Panc1 (cell line): ENCODE results near the gene RANBP17. TPM values are rescaled to one million over a fixed set of nuclear protein-coding genes. Genes with fewer than 3 reads are reported as not detected.

Experiments used
- ATAC-seq: fragments of 200-7000 bp; cut with Tn5 transposase; 2 replicates; pipeline ENCODE4 v1.9.1; 2020; ENCODE audit warnings: mild to moderate bottlenecking, moderate library complexity
- BruUV-seq: library from RNA; stranded (reverse); fragments of 400-500 nt; replicated peaks from 2 replicates; lab custom pipeline; 2021; lab: Mats Ljungman, UMichigan
- CTCF ChIA-PET: fragments of 300-600 bp; sonication (Branson Sonifier 250); formaldehyde crosslinking; loops from one replicate; lab custom pipeline; 2022; ENCODE audit warnings: antibody characterized with exemption; lab: Charles Lee
- POLR2A ChIA-PET: fragments of 300-600 bp; sonication (Branson Sonifier 250); formaldehyde crosslinking; loops from one replicate; lab custom pipeline; 2022; ENCODE audit warnings: antibody characterized with exemption; lab: Charles Lee
- DNase-seq: peaks from one replicate; pipeline ENCODE4 v3.0.0-alpha.2; 2010; ENCODE audit warnings: low read depth, low spot score
- H3K27ac ChIP-seq: 2 replicates; pipeline ENCODE4 v1.5.1; 2011; ENCODE audit warnings: mild to moderate bottlenecking, low read length, inconsistent platforms
- H3K27me3 ChIP-seq: fragments of 200-500 bp; sonication (Bioruptor generic); 2 replicates; pipeline ENCODE4 v1.6.0; 2014; ENCODE audit warnings: low read length, inconsistent platforms; ENCODE audit not compliant: control insufficient read depth, insufficient read depth
- H3K36me3 ChIP-seq: fragments of 200-500 bp; sonication (Bioruptor generic); 2 replicates; pipeline ENCODE4 v1.5.1; 2014; ENCODE audit warnings: inconsistent platforms, mild to moderate bottlenecking, low read length, moderate library complexity; ENCODE audit not compliant: control insufficient read depth, insufficient read depth
- H3K4me1 ChIP-seq: 2 replicates; pipeline ENCODE4 v1.5.1; 2011; ENCODE audit warnings: inconsistent platforms, mild to moderate bottlenecking, low read length, moderate library complexity; ENCODE audit not compliant: control insufficient read depth, insufficient read depth
- H3K4me3 ChIP-seq, 2 experiments: 2 replicates each; pipeline ENCODE4 v1.5.1; 2011 to 2012; ENCODE audit warnings: low read depth in 2 of 2, low read length in 2 of 2, mild to moderate bottlenecking in 2 of 2, inconsistent platforms in 1 of 2, moderate library complexity in 1 of 2
- H3K9me3 ChIP-seq: fragments of 200-500 bp; sonication (Bioruptor generic); 2 replicates; pipeline ENCODE4 v1.5.1; 2014; ENCODE audit warnings: low read depth, mild to moderate bottlenecking, inconsistent platforms, low read length, moderate library complexity; ENCODE audit not compliant: control insufficient read depth, insufficient read depth
- POLR2AphosphoS5 ChIP-seq: IDR thresholded peaks from 2 replicates; pipeline ENCODE4 v1.6.1; 2012; ENCODE audit warnings: mild to moderate bottlenecking, low read depth, low read length, moderate library complexity
- REST ChIP-seq, 2 experiments: IDR thresholded peaks; 2 replicates each; pipeline ENCODE4 v1.6.1; 2011 to 2012; ENCODE audit warnings: low read depth in 2 of 2, control low read depth in 1 of 2, low read length in 1 of 2, mild to moderate bottlenecking in 1 of 2, moderate library complexity in 1 of 2; ENCODE audit not compliant: insufficient read depth in 1 of 2
- SIN3A ChIP-seq: IDR thresholded peaks from 2 replicates; pipeline ENCODE4 v1.6.1; 2012; ENCODE audit warnings: low read depth, mild to moderate bottlenecking, low read length, moderate library complexity, borderline replicate concordance; ENCODE audit not compliant: insufficient read depth
- TCF7L2 ChIP-seq: IDR thresholded peaks from 2 replicates; pipeline ENCODE4 v1.6.1; 2011; ENCODE audit warnings: mild to moderate bottlenecking, low read depth, low read length, inconsistent platforms
- in situ Hi-C: cut with HindIII; loops from 2 replicates; pipeline ENCODE4 v1.10.0; 2016; ENCODE audit warnings: low sequenced_read_pairs, low pct_unique_long_range_greater_than_20kb
- intact Hi-C: fragments of 100-400 bp; cut with micrococcal nuclease; formaldehyde crosslinking; loops from one replicate; pipeline ENCODE4 v1.10.0; 2022; ENCODE audit not compliant: unreplicated experiment
- total RNA-seq: library from RNA; stranded (reverse); gene quantifications from one replicate; pipeline ENCODE4 v1.2.1, GENCODE V29; 2021; ENCODE audit not compliant: unreplicated experiment
- TF ChIP-seq, protein P1 (sequence below): fragments of 450-650 bp; IDR thresholded peaks from 2 replicates; pipeline ENCODE4 v1.5.1; 2017; ENCODE audit warnings: mild to moderate bottlenecking

The RANBP17 gene
- total RNA-seq, 1 experiment from 2014 or later: not detected

DNA sequence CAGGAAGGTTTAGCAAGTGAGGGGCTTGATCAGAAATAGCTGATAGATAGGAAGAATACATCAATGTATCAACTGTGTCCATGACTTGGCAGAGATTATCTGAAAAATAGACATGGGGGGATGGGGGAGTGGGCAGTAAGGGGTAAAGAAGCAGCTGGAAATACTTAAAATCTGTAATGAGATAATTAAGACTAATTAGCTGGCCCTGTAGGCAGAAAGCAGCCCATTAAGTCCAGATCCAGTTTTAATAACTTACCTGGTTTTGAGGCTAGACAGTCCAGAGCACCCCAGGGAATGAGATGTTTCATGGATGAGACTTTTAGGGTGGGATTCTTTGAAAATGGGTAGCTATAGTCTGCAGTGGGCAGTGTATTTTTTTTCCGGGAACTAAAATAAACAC lies 330.3 kb downstream of the RANBP17 start:
- Histone ChIP-seq H3K4me3 (no peak overlapping the region), H3K36me3 (no peaks in the 10 kb centered on the region), H3K9me3 (no peaks in the 10 kb centered on the region), H3K27me3 (no peaks in the 10 kb centered on the region), H3K27ac (no peak overlapping the region), H3K4me1 (no peaks in the 10 kb centered on the region)
- intact Hi-C loops (no loop called here), in situ Hi-C loops (no loop called here)
- POLR2A ChIA-PET: no interaction called here
- DNase-seq (no peak), ATAC-seq (no peak)
- CTCF ChIA-PET: no interaction called here
- BruUV-seq: no TSS peak
- TF ChIP-seq, protein P1, sequence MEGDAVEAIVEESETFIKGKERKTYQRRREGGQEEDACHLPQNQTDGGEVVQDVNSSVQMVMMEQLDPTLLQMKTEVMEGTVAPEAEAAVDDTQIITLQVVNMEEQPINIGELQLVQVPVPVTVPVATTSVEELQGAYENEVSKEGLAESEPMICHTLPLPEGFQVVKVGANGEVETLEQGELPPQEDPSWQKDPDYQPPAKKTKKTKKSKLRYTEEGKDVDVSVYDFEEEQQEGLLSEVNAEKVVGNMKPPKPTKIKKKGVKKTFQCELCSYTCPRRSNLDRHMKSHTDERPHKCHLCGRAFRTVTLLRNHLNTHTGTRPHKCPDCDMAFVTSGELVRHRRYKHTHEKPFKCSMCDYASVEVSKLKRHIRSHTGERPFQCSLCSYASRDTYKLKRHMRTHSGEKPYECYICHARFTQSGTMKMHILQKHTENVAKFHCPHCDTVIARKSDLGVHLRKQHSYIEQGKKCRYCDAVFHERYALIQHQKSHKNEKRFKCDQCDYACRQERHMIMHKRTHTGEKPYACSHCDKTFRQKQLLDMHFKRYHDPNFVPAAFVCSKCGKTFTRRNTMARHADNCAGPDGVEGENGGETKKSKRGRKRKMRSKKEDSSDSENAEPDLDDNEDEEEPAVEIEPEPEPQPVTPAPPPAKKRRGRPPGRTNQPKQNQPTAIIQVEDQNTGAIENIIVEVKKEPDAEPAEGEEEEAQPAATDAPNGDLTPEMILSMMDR: no peak

DNA sequence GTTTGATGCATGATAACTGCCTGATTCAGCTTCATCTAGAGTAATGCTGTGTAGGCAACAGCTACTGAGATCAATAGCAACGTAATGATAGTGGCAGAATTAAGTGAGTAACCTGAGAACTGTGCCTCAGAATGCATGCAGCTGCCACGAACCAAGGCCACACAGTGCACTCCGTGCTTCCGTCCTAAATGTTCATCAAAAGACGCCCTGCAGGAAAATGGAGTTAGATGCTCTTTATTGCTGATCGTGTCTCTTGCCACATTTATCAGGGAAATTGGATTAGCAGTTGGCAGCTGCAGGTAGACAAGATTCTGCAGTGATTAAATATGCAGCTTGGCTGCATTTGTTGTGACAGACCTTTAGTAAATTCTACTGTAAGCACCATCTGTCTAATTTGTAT lies 339.5 kb downstream of the RANBP17 start:
- ChIA-PET POLR2A (no interaction called here), CTCF (no interaction called here)
- intact Hi-C loops (no loop called here), in situ Hi-C loops (no loop called here)
- ATAC-seq (no peak), DNase-seq (no peak)
- Histone ChIP-seq H3K36me3 (no peaks in the 10 kb centered on the region), H3K4me3 (no peak overlapping the region), H3K9me3 (no peaks in the 10 kb centered on the region), H3K27me3 (peaks cover 11% of the 10 kb centered on the region), H3K4me1 (no peaks in the 10 kb centered on the region), H3K27ac (no peak overlapping the region)
- no TSS peak for BruUV-seq
- TF ChIP-seq POLR2AphosphoS5: no peak
- TF ChIP-seq SIN3A: no peak
- TF ChIP-seq TCF7L2: no peak
- TF ChIP-seq, protein P1: no peak
- no peak for TF ChIP-seq REST (IDR thresholded peaks at IDR 0.05; ENCODE audit: insufficient read depth in 1 of 2, low read depth in 2 of 2, low read length in 1 of 2)

GRCh38 chr5:171205375-171205774 lies 343.6 kb downstream of the RANBP17 start:
- Histone ChIP-seq H3K9me3 (no peaks in the 10 kb centered on the region), H3K4me3 (no peak overlapping the region), H3K27ac (no peak overlapping the region), H3K27me3 (peaks cover 11% of the 10 kb centered on the region), H3K36me3 (no peaks in the 10 kb centered on the region), H3K4me1 (no peaks in the 10 kb centered on the region)
- no TSS peak for BruUV-seq
- DNase-seq (no peak), ATAC-seq (no peak)
- ChIA-PET POLR2A (no interaction called here), CTCF (no interaction called here)
- no peak for TF ChIP-seq REST (IDR thresholded peaks at IDR 0.05; ENCODE audit: insufficient read depth in 1 of 2, low read depth in 2 of 2, low read length in 1 of 2)
- no peak for TF ChIP-seq POLR2AphosphoS5
- TF ChIP-seq, protein P1: no peak
- TF ChIP-seq SIN3A: no peak
- no peak for TF ChIP-seq TCF7L2
- in situ Hi-C loops (no loop called here), intact Hi-C loops (no loop called here)
